Peyer's patch (tissue), 4 donors: Measurements from ENCODE around the gene AJAP1.

Experiments
- POLR2A ChIP-seq, 2 donors: fragments of 450-650 bp; IDR thresholded peaks; one replicate each; pipeline ENCODE4 v1.5.1; 2017; ENCODE audit warnings: antibody characterized with exemption in 2 of 2, mild to moderate bottlenecking in 2 of 2, moderate library complexity in 2 of 2
- TF ChIP-seq, protein P1 (sequence below), 6 experiments: fragments of 450-650 bp in 4 of 6; fragments of 200-600 bp in 2 of 6; sonication (generic) in 1 of 6; IDR thresholded peaks; one replicate each; pipeline ENCODE4 v1.5.1; 2017 to 2019; ENCODE audit warnings: antibody characterized with exemption in 6 of 6, mild to moderate bottlenecking in 3 of 6, moderate library complexity in 1 of 6

DNA sequence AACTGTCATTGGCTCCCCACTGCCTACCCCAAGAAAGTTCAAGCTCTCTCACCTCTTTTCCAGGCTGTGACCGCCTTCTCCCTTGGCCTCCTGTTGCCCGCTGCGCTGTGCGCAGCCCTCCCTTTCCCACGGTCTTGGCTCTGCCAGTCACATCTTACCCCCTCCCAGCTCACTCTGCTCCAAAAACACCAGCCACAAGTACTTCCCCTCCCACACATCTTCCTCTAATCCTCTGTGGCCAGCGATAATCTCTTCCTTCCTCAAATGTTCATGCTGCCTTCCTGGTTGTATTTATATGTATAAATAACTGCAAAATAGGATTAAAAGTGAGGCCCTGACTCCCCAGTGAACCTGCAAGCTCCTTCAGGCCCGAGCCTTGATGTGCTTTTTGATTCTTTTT is 81.8 kb downstream of the AJAP1 start:
- TF ChIP-seq, protein P1, sequence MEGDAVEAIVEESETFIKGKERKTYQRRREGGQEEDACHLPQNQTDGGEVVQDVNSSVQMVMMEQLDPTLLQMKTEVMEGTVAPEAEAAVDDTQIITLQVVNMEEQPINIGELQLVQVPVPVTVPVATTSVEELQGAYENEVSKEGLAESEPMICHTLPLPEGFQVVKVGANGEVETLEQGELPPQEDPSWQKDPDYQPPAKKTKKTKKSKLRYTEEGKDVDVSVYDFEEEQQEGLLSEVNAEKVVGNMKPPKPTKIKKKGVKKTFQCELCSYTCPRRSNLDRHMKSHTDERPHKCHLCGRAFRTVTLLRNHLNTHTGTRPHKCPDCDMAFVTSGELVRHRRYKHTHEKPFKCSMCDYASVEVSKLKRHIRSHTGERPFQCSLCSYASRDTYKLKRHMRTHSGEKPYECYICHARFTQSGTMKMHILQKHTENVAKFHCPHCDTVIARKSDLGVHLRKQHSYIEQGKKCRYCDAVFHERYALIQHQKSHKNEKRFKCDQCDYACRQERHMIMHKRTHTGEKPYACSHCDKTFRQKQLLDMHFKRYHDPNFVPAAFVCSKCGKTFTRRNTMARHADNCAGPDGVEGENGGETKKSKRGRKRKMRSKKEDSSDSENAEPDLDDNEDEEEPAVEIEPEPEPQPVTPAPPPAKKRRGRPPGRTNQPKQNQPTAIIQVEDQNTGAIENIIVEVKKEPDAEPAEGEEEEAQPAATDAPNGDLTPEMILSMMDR (IDR thresholded peaks at IDR 0.05), result no peak
- no peak for TF ChIP-seq POLR2A (IDR thresholded peaks at IDR 0.05)
